Kidney (tissue), 14 donors: ENCODE data around the gene CDH13. TPM values are rescaled to one million over a fixed set of nuclear protein-coding genes. Genes with fewer than 3 reads are reported as not detected.

ENCODE experiments used
- DNase-seq, 5 donors: peaks; one replicate each; pipeline ENCODE4 v3.0.0-alpha.2; 2013 to 2020
- FAIRE-seq: peaks from 2 replicates; lab custom pipeline; 2012; peaks lifted over from hg19 to GRCh38; lab: Jason Lieb, UNC
- H3K27ac ChIP-seq, 2 donors: one replicate each; pipeline ENCODE4 v1.7.0; 2013; ENCODE audit warnings: low read depth in 2 of 2, low read length in 2 of 2, inconsistent platforms in 1 of 2
- H3K27me3 ChIP-seq: one replicate; pipeline ENCODE4 v1.7.1; 2013; ENCODE audit warnings: low read length, inconsistent platforms; ENCODE audit not compliant: control insufficient read depth, insufficient read depth
- H3K36me3 ChIP-seq, 3 donors: one replicate each; pipeline versions ENCODE4 v1.7.0 to v1.7.1; 2013; ENCODE audit warnings: low read length in 3 of 3, control low read depth in 1 of 3, inconsistent platforms in 1 of 3; ENCODE audit not compliant: insufficient read depth in 3 of 3, control insufficient read depth in 2 of 3
- H3K4me1 ChIP-seq, 3 donors: one replicate each; pipeline versions ENCODE4 v1.7.0 to v1.7.1; 2013; ENCODE audit warnings: low read length in 3 of 3, inconsistent platforms in 1 of 3, low read depth in 1 of 3; ENCODE audit not compliant: control insufficient read depth in 2 of 3, insufficient read depth in 2 of 3
- H3K4me3 ChIP-seq, 3 donors: one replicate each; pipeline versions ENCODE4 v1.7.0 to v1.8.1; 2013; ENCODE audit warnings: low read length in 3 of 3, control low read depth in 1 of 3, inconsistent platforms in 1 of 3
- H3K9ac ChIP-seq, 3 donors: one replicate each; pipeline versions ENCODE4 v1.7.0 to v1.7.1; 2013; ENCODE audit warnings: low read length in 3 of 3, control low read depth in 1 of 3, inconsistent platforms in 1 of 3
- H3K9me3 ChIP-seq, 3 donors: one replicate each; pipeline versions ENCODE4 v1.7.0 to v1.7.1; 2013; ENCODE audit warnings: low read length in 3 of 3, control low read depth in 1 of 3, inconsistent platforms in 1 of 3; ENCODE audit not compliant: control insufficient read depth in 2 of 3, insufficient read depth in 1 of 3
- intact Hi-C: fragments of 100-400 bp; cut with DNase I; formaldehyde crosslinking; loops from one replicate; pipeline ENCODE4 v1.11.1; 2022
- polyA plus RNA-seq: library from polyadenylated mRNA; stranded (reverse); fragments of 350-450 nt; fragmentation: Illumina TruSeq; extraction: RNeasy Lipid Tissue Mini Kit (QIAGEN cat#74804); gene quantifications from one replicate; pipeline ENCODE4 v1.2.3, GENCODE V29; 2014; ENCODE audit warnings: low read depth, low replicate concordance; ENCODE audit not compliant: insufficient read depth
- total RNA-seq: library from RNA; stranded (reverse); fragmentation: NEBNext Ultra II Directional; extraction: Animal tissue kit (Norgen Biotek cat#: 25700); gene quantifications from one replicate; pipeline ENCODE4 v1.2.1, GENCODE V29; 2021
- TF ChIP-seq, protein P1 (sequence below): IDR thresholded peaks from 3 replicates; pipeline ENCODE4 v1.5.1; 2012; ENCODE audit warnings: mild to moderate bottlenecking, moderate library complexity, borderline replicate concordance; ENCODE audit not compliant: insufficient read depth; ENCODE audit errors: extremely low read depth
- donor health status: control.
- donor health status: control.
- donor health status: control.
- donor health status: control.
- donor health status: control.
- donor health status: DM: yes; HTN: yes; CAD: no.
- donor health status: Normal renal cell carcinoma (clear cell type).

CDH13 gene
- total and polyA plus RNA-seq, 2 donors from 2014 or later, result 4.8 to 13.8 TPM

DNA sequence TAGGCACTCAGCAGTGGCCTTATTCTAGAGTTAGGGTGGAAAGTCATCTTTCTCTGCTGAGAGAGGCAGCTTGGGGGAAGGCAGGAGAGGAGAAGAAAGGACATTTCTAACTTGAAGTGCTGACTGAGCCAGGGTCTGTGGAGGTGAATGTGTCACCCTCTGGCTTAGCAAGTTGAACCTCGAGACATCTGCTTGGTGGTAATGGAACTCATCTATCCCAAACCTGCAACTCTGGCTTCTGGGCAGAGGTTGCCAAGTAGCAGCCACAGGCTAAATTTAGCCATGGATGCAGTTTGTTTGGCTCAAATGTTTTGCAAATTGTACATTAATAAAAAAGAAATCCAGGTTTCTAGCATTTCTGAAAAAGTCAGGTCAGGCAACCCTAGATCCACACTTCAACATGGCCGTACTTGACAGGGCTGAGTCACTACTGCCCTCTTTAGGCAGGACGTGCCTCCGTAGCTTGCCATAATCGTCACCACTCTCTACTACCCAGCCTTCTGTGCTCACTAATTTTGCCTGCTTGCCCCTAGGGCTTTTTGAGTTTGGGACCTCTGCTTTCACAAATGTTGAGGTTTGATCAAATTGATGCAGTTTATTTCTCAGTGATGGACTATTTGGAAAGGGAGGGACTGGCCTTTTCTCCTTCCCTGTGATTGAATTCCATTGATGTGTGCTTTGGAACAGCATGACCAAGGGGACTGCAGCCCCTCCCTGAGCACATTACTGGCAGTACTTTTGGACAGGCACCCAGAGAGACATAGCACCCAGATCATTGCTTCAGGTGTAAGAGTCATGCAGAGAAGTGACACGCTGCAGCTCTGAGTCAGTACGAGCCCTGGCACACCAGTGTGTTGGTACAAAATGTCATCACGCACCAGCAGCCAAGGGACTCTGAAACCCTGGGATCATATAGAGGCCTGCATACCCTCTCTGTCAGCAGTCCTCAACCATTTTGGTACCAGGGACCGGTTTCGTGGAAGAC, 5.2 kb downstream of the CDH13 start:
- FAIRE-seq, result no peak
- H3K4me3 ChIP-seq, result no peak overlapping the region
- DNase-seq, result no peak
- H3K27ac ChIP-seq, result no peak overlapping the region
- H3K4me1 ChIP-seq, result peaks cover 0 to 2% (median 0%) of the 10 kb centered on the region in 3 donors
- TF ChIP-seq, protein P1, sequence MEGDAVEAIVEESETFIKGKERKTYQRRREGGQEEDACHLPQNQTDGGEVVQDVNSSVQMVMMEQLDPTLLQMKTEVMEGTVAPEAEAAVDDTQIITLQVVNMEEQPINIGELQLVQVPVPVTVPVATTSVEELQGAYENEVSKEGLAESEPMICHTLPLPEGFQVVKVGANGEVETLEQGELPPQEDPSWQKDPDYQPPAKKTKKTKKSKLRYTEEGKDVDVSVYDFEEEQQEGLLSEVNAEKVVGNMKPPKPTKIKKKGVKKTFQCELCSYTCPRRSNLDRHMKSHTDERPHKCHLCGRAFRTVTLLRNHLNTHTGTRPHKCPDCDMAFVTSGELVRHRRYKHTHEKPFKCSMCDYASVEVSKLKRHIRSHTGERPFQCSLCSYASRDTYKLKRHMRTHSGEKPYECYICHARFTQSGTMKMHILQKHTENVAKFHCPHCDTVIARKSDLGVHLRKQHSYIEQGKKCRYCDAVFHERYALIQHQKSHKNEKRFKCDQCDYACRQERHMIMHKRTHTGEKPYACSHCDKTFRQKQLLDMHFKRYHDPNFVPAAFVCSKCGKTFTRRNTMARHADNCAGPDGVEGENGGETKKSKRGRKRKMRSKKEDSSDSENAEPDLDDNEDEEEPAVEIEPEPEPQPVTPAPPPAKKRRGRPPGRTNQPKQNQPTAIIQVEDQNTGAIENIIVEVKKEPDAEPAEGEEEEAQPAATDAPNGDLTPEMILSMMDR, result no peak
- H3K27me3 ChIP-seq, result peaks cover 6% of the 10 kb centered on the region
- no peak overlapping the region for H3K9ac ChIP-seq
- no peaks in the 10 kb centered on the region for H3K36me3 ChIP-seq
- H3K9me3 ChIP-seq, result no peaks in the 10 kb centered on the region
- intact Hi-C loops, result no loop called here

DNA sequence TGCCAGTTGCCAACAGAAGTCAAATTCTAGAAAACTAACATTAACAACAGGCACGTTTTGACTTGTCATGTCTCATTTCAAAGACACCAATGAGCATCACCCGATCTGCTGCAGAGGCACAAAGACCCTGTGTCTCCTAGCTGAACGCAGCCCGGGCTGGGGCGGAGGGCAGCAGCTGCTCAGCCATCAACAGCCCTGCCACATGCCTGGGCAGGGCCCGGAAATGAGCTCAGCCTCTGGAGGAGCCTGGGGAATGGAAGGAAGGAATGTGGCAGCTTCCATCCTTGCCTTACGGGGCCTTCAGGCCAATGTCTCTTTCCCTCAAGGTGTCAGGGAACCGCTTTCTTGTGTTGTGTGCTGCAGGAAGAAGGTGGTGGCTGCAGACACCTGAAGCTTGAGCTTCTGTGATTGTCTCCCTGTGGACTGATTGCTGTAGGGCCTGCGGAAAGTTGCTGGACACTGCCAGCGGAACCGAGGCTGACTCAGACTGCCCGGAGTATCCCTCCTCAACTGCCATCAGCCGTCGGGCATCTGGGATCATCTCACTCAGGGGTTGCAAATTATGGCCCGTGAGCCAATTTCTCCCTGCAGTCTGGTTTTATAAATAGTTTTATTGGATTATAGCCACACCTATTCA, 7.3 kb downstream of the CDH13 start:
- intact Hi-C loops, result no loop called here
- Histone ChIP-seq H3K9ac (no peak overlapping the region), H3K4me1 (no peaks in the 10 kb centered on the region), H3K9me3 (no peaks in the 10 kb centered on the region), H3K36me3 (no peaks in the 10 kb centered on the region), H3K27me3 (no peaks in the 10 kb centered on the region), H3K4me3 (no peak overlapping the region), H3K27ac (no peak overlapping the region)
- DNase-seq, result no peak
- no peak for FAIRE-seq
- TF ChIP-seq, protein P1, result no peak

DNA sequence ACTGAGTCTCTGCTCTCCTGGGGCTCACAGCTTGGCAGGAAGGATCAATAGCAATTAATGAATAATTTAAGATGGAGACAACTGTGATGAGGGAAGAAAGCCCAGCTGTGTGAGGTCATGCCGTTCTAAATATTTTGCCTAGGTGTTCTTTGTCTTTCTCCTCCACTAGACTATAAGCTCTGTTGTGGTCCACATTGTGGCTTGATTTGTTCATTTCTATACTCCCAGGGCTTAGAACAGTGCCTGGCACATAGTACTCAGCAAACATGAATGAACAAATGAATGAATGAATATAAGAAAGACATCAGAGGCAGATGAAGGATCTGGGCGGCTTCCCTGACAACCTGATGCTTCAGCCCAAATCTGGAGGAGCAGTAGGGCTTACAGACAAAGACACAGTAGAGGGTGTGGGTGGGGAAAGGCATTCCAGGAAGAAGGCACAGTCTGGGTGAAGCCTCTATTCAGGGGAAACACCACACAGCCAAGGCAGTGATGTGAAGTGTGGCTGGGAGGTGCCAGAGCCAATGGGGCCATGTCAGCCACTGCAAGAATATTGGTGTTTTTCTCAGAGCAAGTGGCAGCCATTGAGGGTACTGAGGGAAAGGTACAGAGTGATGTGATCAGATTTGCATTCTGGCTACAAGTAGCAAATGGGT, 8.3 kb downstream of the CDH13 start:
- TF ChIP-seq, protein P1, result no peak
- no peak overlapping the region for H3K27ac ChIP-seq
- H3K4me3 ChIP-seq, result no peak overlapping the region
- intact Hi-C loops, result no loop called here
- H3K4me1 ChIP-seq, result no peaks in the 10 kb centered on the region
- no peak for FAIRE-seq
- no peaks in the 10 kb centered on the region for H3K36me3 ChIP-seq
- H3K9me3 ChIP-seq, result no peaks in the 10 kb centered on the region
- DNase-seq, result no peak
- H3K9ac ChIP-seq, result no peak overlapping the region
- H3K27me3 ChIP-seq, result no peaks in the 10 kb centered on the region
